Measurements from ENCODE around the gene LIMK1.
"Not testable (repeated sequence)": the region's sequence is repeated elsewhere in the genome, so short reads cannot be mapped to it uniquely, and the experiment has no call there.

The LIMK1 gene

GRCh38 chr7:74083117-74083876 lies at the start of gene LIMK1:
Gene LIMK1, plus strand, starts transcription at chr7:74083804. Its CDS starts 187 bp downstream, at chr7:74083991.
- DNase-seq: peak; percentile 58 to 69

DNA sequence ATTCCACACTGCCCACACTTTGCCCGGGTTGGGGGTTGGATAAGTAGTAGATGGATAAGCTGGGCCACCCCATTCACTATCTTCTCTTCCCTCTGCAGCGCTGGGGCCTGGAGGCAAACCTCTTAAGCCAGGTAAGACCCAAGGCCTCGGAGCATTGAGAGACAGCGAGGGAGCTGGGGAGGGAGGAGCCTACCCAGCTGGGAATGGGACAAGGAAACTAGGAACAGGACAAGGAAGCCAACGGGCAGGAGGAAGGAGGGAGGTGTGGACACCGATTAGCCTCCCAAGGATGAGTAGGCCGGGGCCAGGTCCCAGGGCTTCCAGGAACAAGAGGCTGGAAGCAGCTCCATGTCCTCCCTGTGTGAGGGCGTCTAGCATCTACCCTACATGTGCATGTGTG lies 46.0 kb upstream of the LIMK1 start:
- no peak for DNase-seq

- DNase-seq: no peak
Measured at GRCh38 chr7:74038194-74038961, 45.2 kb upstream of the LIMK1 start.

DNA sequence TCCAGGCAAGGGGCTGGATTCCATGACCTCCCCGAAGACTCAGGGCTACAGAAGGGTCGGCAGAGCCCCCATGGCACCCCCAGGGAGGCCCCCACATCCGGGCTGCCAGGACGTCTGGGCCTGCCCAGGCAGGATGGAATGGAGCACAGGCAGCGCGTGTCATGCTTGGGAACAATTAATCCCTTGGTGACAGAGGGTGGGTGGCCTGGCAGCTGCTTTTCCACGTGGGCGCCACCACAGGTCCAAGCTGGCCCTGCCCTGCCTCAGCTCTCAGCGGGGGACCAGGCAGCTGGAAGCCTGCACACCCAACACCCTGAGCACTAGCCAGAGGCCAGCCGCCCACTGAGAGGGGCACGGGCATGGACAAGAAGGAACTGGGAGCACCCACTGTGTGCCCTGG lies 44.3 kb upstream of the LIMK1 start:
- DNase-seq: no peak

DNA sequence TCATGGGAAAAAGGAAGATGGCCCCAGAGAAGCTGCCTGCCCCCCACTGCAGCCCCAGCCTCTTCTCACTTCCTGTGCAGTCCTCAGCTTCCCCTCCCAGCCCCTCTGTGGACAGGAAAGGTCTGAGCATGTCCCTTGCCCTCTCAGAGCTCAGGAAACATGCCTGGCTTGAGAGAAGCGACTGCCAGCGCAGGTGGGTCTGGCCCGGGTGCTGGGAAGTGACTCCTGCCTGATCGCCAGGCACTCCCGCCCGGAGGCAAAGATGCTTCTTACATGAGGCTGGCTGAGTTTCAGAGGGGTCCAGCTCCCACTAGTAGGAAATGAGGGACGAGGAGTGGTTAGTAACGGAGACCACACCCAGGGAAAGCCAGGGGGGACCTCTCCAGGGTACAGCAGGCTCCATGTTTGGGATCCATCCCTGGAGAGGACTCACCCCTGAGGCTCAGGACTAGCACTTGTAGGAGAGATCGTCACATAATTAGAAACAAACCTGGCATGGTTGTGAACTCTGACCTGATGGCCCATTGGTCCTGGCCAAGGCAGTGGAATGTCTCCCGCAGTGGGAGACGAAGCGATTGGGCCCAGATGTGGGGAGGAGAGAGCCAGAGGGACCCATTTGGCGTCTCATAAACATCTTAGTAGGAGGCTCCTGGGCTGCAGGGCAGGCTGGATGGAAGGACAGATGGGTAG lies 43.4 kb upstream of the LIMK1 start:
- no peak for DNase-seq

DNA sequence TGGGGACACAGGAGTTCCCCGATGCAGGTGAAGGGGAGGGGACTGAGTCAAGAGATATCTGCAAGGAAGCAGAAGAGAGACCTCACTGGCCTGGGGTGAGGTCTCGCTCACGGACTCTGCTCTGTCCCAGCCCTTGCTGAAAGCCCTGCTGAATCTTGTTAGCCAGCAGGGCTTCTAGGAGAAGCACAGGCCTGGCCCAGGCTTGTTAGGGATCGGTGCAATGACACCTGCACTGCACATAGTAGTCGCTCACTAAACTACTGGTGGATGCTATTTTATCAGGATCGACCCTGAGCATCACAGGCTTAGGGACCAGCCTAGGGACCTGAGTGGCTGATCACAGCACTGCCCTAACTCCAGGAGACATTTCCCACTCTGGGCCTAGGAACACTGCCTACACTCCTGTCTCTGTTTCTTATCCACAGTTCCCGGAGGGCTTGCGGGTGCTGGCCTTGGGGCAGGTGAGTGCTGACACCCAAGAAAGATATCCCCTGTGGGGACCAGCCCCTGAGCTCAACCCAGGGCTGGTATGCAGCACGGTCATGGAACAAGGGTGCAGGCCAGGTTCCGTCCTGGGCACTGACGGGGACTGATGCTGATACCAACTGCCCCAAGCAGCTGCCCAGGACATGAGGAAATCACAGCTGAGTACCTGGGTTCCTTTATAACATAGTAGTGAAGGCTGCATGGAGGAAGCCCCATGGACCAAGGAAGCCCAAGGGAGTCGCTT lies 42.6 kb upstream of the LIMK1 start:
- DNase-seq: no peak

GRCh38 chr7:74042746-74043522 lies 40.7 kb upstream of the LIMK1 start:
- DNase-seq: no peak

- DNase-seq: no peak
Measured at GRCh38 chr7:74043523-74043951, 40.1 kb upstream of the LIMK1 start.

- DNase-seq: no peak
Measured at GRCh38 chr7:74044366-74045350, 38.9 kb upstream of the LIMK1 start.

- DNase-seq: not testable (repeated sequence)
Measured at GRCh38 chr7:74046581-74046980, 37.0 kb upstream of the LIMK1 start.

- DNase-seq: no peak
Measured at GRCh38 chr7:74047804-74048380, 35.7 kb upstream of the LIMK1 start.

DNA sequence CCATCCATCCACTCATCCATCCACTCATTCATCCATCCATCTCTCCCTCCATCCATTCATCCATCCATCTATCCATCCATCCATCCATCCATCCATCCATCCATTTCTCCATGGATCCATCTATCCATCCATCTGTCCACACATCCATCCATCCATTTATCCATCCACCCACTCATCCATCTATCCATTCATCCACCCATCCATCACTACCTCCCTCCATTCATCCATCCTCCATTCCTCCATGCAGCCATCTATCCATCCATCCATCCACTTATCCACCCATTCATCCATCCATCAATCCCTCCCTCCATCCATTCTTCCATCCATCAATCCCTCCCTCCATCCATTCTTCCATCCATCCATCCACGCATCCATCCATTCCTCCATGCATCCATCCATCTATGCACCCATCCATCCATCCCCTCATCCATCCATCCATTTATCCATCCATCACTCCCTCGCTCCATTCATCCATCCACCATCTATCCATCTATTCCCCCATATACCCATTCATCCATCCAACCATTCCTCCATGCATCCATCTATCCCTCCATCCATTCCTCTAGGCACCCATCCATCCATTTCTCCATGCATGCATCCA lies 34.5 kb upstream of the LIMK1 start:
- no peak for DNase-seq

- no peak for DNase-seq
Measured at GRCh38 chr7:74049997-74050798, 33.4 kb upstream of the LIMK1 start.

- DNase-seq: no peak
Measured at GRCh38 chr7:74051193-74051592, 32.4 kb upstream of the LIMK1 start.

DNA sequence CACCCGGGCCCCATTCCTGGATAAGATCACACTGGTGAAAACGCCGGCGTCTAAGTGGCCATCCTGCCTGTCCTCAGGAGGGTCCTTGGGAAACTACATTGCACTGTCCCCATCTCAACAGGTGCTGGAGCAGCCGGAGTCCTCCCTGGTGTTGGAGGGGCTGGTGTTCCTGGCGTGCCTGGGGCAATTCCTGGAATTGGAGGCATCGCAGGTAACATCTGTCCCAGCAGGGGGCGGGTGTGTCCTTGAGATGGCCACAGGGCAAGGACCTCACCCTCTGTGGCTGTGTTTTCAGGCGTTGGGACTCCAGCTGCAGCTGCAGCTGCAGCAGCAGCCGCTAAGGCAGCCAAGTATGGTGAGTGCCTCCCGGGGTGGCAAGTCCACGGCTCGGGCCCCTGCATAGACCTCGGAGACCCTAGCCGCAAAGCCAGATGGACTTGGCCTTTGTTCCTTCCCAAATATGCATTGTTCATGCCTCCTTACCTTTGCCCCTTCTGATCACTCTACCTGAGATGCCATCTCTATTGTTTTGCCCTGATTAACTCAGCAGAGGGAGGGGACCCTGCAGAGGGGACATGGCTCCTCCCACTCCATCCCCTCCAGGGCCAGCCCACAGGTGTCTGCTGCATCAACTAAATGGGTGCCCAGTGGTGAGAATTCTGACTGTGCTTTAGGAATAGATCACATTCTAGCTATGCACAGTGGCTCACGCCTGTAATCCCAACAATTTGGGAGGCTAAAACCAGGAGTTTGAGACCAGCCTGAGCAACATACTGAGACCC lies 31.8 kb upstream of the LIMK1 start:
- peak in 1 of 2 experiments; percentile 15 for DNase-seq

DNA sequence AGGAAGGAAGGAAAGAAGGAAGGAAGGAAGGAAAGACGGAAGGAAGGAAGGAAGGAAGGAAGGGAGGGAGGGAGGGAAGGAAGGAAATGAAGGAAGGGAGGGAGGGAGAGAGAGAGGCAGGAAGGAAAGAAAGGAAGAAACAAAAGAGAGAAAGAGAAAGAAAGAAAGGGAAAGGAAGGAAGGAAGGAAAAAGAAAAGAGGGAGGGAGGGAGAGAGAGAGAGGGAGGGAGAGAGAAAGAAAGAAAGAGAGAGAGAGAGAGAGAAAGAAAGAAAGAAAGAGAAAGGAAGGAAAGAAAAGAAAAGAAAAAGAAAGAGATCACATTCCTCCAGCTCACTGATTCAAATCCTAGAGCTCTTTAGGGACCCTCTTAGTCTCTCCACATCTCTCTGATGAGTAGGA lies 31.0 kb upstream of the LIMK1 start:
- no peak for DNase-seq

DNA sequence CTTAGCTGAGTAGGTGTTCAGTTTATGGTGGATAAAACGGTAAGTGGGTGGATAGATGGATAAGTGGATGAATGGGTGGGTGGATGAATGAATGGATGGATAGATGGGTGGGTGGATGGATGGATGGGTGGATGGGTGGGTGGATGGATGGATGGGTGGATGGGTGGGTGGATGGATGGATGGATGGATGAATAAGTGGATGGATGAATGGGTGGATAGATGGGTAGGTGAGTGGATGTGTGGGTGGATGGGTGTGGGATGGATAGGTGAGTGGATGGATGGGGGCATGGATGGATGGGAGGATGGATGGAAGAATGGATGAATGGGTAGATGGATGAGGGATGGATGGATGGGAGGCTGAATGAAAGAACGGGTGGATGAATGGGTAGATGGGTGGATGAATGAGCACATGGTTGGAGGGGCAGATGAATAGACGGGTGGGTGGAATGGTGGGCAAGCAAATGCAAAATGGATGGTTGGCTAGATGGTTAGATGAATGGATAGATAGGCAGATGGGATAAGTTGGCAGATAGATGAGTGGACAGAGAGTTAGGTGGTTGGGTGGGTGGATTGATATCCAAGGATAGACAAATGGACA lies 29.9 kb upstream of the LIMK1 start:
- no peak for DNase-seq
